ENCODE results near the gene PARD3B. TPM values are rescaled to one million over a fixed set of nuclear protein-coding genes. Genes with fewer than 3 reads are reported as not detected.

Gene PARD3B
- total RNA-seq, 1 donor: 53.1 TPM

GRCh38 chr2:204753841-204754240 lies 208.6 kb downstream of the PARD3B start:
- TF ChIP-seq CTCF (IDR thresholded peaks at IDR 0.05; ENCODE audit: insufficient read depth, low read depth, low read length): no peak
- peak; percentile 60 for DNase-seq (ENCODE audit: low read depth)
- H3K4me3 ChIP-seq (ENCODE audit: low read depth, low read length): no peak overlapping the region

- H3K4me3 ChIP-seq (ENCODE audit: low read depth, low read length): no peak overlapping the region
- no peak for TF ChIP-seq CTCF (IDR thresholded peaks at IDR 0.05; ENCODE audit: insufficient read depth, low read depth, low read length)
- no peak for DNase-seq (ENCODE audit: low read depth)
These were observed 209.6 kb downstream of the PARD3B start for GRCh38 chr2:204754898-204755297.

GRCh38 chr2:204763974-204764703 lies 218.9 kb downstream of the PARD3B start:
- DNase-seq (ENCODE audit: low read depth): no peak
- H3K4me3 ChIP-seq (ENCODE audit: low read depth, low read length): no peak overlapping the region
- TF ChIP-seq CTCF (IDR thresholded peaks at IDR 0.05; ENCODE audit: insufficient read depth, low read depth, low read length): no peak

- TF ChIP-seq CTCF (IDR thresholded peaks at IDR 0.05; ENCODE audit: insufficient read depth, low read depth, low read length): no peak
- no peak for DNase-seq (ENCODE audit: low read depth)
- H3K4me3 ChIP-seq (ENCODE audit: low read depth, low read length): no peak overlapping the region
These were observed 225.5 kb downstream of the PARD3B start for GRCh38 chr2:204770735-204771134.

- no peak for TF ChIP-seq CTCF (IDR thresholded peaks at IDR 0.05; ENCODE audit: insufficient read depth, low read depth, low read length)
- no peak for DNase-seq (ENCODE audit: low read depth)
- no peak overlapping the region for H3K4me3 ChIP-seq (ENCODE audit: low read depth, low read length)
These were observed 226.4 kb downstream of the PARD3B start for GRCh38 chr2:204771721-204772120.

- no peak for DNase-seq (ENCODE audit: low read depth)
- H3K4me3 ChIP-seq (ENCODE audit: low read depth, low read length): no peak overlapping the region
- no peak for TF ChIP-seq CTCF (IDR thresholded peaks at IDR 0.05; ENCODE audit: insufficient read depth, low read depth, low read length)
These were observed 227.3 kb downstream of the PARD3B start for GRCh38 chr2:204772546-204772945.

GRCh38 chr2:204775766-204776165 lies 230.5 kb downstream of the PARD3B start:
- no peak overlapping the region for H3K4me3 ChIP-seq (ENCODE audit: low read depth, low read length)
- TF ChIP-seq CTCF (IDR thresholded peaks at IDR 0.05; ENCODE audit: insufficient read depth, low read depth, low read length): no peak
- peak; percentile 7 for DNase-seq (ENCODE audit: low read depth)
